AG04450 (cell line): ENCODE measurements around the gene GRIN1. TPM values are rescaled to one million over a fixed set of nuclear protein-coding genes. Genes with fewer than 3 reads are reported as not detected.

Experiments used
- CTCF ChIA-PET: fragments of 300-600, 350-600 bp; formaldehyde crosslinking; extraction: SDS; loops from one replicate; lab custom pipeline; 2022; ENCODE audit warnings: antibody characterized with exemption, inconsistent platforms; lab: Charles Lee
- POLR2A ChIA-PET: fragments of 350-600 bp; formaldehyde crosslinking; extraction: SDS; loops from one replicate; lab custom pipeline; 2021; ENCODE audit warnings: antibody characterized with exemption, inconsistent platforms; lab: Yijun Ruan, JAX
- DNase-seq: peaks from one replicate; pipeline ENCODE4 v3.0.0-alpha.2; 2011; ENCODE audit warnings: low read depth, low spot score
- H3K27ac ChIP-seq: one replicate; pipeline ENCODE4 v1.5.1; 2012; ENCODE audit warnings: low read depth, low read length, control low read depth
- H3K27me3 ChIP-seq: one replicate; pipeline ENCODE4 v1.6.0; 2012; ENCODE audit warnings: low read length; ENCODE audit not compliant: control insufficient read depth, insufficient read depth
- H3K4me3 ChIP-seq: 2 replicates; pipeline ENCODE4 v1.5.1; 2011; ENCODE audit warnings: mild to moderate bottlenecking, low read depth, low read length, control low read depth
- H3K9me3 ChIP-seq: 2 replicates; pipeline ENCODE4 v1.5.1; 2012; ENCODE audit warnings: low read length; ENCODE audit not compliant: control insufficient read depth, insufficient read depth
- polyA plus RNA-seq: library from polyadenylated mRNA; depleted of rRNA; stranded (reverse); fragments of >200 nt; gene quantifications from 2 replicates; pipeline ENCODE4 v1.2.3, GENCODE V29; 2011
- TF ChIP-seq, protein P1 (sequence below): IDR thresholded peaks from 2 replicates; pipeline ENCODE4 v1.5.1; 2011; ENCODE audit warnings: low read depth, low read length, control low read depth, inconsistent platforms

Gene GRIN1
- polyA plus RNA-seq, 1 experiment = not detected

- DNase-seq = no peak
- Histone ChIP-seq H3K4me3 (peak overlapping the region; percentile 97), H3K27me3 (no peaks in the 10 kb centered on the region), H3K9me3 (no peaks in the 10 kb centered on the region; the same call in 1 of the 2 replicates), H3K27ac (peak overlapping the region; percentile 39)
- POLR2A ChIA-PET = interaction anchor here (0.6 to 2.3 kb wide), 6 partner anchors 12 to 119 kb away, joined by 3 to 14 read pairs (median 3); partner anchors contain the start of genes ANAPC2, RNF208, SSNA1 and TUBB4B
- TF ChIP-seq, protein P1, sequence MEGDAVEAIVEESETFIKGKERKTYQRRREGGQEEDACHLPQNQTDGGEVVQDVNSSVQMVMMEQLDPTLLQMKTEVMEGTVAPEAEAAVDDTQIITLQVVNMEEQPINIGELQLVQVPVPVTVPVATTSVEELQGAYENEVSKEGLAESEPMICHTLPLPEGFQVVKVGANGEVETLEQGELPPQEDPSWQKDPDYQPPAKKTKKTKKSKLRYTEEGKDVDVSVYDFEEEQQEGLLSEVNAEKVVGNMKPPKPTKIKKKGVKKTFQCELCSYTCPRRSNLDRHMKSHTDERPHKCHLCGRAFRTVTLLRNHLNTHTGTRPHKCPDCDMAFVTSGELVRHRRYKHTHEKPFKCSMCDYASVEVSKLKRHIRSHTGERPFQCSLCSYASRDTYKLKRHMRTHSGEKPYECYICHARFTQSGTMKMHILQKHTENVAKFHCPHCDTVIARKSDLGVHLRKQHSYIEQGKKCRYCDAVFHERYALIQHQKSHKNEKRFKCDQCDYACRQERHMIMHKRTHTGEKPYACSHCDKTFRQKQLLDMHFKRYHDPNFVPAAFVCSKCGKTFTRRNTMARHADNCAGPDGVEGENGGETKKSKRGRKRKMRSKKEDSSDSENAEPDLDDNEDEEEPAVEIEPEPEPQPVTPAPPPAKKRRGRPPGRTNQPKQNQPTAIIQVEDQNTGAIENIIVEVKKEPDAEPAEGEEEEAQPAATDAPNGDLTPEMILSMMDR = no peak
- CTCF ChIA-PET = interaction anchor here (1.7 kb wide), 1 partner anchor 32 kb away, joined by 12 read pairs; no protein-coding TSS in a partner anchor
Observed at GRCh38 chr9:137204731-137205125, 65.8 kb downstream of the GRIN1 start.

GRCh38 chr9:137205126-137206069, 66.4 kb downstream of the GRIN1 start, which contains the start of the genes NDOR1 and TMEM203:
Gene NDOR1 (plus strand): TSS chr9:137205700. CDS start chr9:137205778, 78 bp downstream.
Gene TMEM203 (minus strand): TSS chr9:137205648. CDS start chr9:137205414, 234 bp downstream.
- TF ChIP-seq, protein P1 = no peak
- ChIA-PET POLR2A (interaction anchor here (0.6 to 2.3 kb wide), 6 partner anchors 11 to 119 kb away, joined by 3 to 14 read pairs (median 3); partner anchors contain the start of genes ANAPC2, RNF208, SSNA1 and TUBB4B), CTCF (interaction anchor here (1.7 kb wide), 1 partner anchor 31 kb away, joined by 12 read pairs; no protein-coding TSS in a partner anchor)
- DNase-seq = no peak
- H3K27me3 ChIP-seq = no peaks in the 10 kb centered on the region
- H3K9me3 ChIP-seq = no peaks in the 10 kb centered on the region; the same call in 1 of the 2 replicates
- peak within 1 kb of the TSS; percentile 39 for H3K27ac ChIP-seq
- H3K4me3 ChIP-seq = peak within 1 kb of the TSS; percentile 97

DNA sequence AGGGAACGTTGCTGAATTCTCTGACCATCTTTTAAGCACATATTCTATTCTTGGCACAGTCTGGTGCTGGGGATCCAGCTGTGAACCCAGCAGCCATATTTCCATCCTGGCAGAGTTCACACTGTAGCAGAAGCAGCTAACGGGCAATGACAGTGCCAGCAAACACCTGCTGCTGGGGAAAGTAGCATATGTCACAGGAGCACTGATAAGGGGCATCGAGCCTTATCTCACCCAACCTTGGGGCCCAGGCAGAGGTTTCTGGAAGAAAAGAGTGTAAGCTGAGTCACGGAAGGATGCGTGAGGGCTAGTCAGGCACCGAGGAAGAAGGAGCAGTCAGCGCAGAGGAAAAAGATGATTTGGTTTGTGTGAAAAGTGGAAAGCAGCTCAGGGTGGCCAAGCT, 67.6 kb downstream of the GRIN1 start:
- Histone ChIP-seq H3K27ac (peak overlapping the region; percentile 21), H3K27me3 (no peaks in the 10 kb centered on the region), H3K4me3 (peak overlapping the region; percentile 97), H3K9me3 (no peaks in the 10 kb centered on the region; the same call in 1 of the 2 replicates)
- TF ChIP-seq, protein P1 = no peak
- POLR2A ChIA-PET = no interaction called here
- DNase-seq = no peak
- CTCF ChIA-PET = no interaction called here

DNA sequence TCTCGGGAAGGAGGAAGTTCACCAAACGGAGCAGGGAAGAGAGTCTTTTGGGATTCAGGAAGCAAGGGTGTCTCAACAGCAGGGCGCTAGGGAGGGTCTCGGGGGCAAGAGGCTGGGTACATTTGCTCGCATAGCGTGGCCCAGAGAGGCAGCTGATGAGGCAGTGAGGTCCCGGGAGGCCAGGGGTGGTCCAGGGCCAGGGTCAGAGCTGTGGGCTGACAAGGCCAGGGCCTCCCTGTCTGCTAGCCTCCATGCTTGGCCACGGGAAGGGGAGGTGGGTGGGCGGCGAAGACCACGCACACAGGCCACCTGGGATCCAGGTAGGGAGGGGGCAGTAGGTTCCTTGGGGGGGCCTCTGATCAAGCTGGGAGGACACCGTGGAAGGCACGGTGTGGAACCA, 72.6 kb downstream of the GRIN1 start:
- Histone ChIP-seq H3K27me3 (no peaks in the 10 kb centered on the region), H3K9me3 (no peaks in the 10 kb centered on the region; the same call in 1 of the 2 replicates), H3K27ac (no peak overlapping the region), H3K4me3 (no peak overlapping the region)
- POLR2A ChIA-PET = no interaction called here
- DNase-seq = no peak
- CTCF ChIA-PET = no interaction called here
- TF ChIP-seq, protein P1 = no peak
